SU-DHL-6 (cell line): Measurements from ENCODE around the gene MAD2L1.

Source experiments
- CTCF ChIP-seq: fragments of 200-600 bp; sonication (generic); IDR thresholded peaks from one replicate; pipeline ENCODE4 v1.5.1; 2017; ENCODE audit warnings: antibody characterized with exemption, mild to moderate bottlenecking, low read length, moderate library complexity; ENCODE audit not compliant: insufficient read depth, poor library complexity, severe bottlenecking
- EZH2phosphoT487 ChIP-seq: fragments of 200-600 bp; sonication (generic), shearing (Covaris generic); conservative IDR thresholded peaks from 2 replicates; pipeline ENCODE4 v1.6.1; 2018; ENCODE audit warnings: mild to moderate bottlenecking, antibody characterized with exemption, low read length, moderate library complexity, mixed read lengths

- TF ChIP-seq CTCF, result no peak
- TF ChIP-seq EZH2phosphoT487, result no peak
Observed at GRCh38 chr4:120037411-120037810, 29.2 kb downstream of the MAD2L1 start.
